Liver (tissue), 5 donors: ENCODE results near the gene PLP2. TPM values are rescaled to one million over a fixed set of nuclear protein-coding genes. Genes with fewer than 3 reads are reported as not detected.

Experiments used
- polyA plus RNA-seq, 2 donors: library from polyadenylated mRNA; stranded (reverse) in 1 of 2; unstranded in 1 of 2; fragments of 200-250 nt in 1 of 2; fragments of >200 nt in 1 of 2; fragmentation: Nextera tagmentation in 1 of 2; extraction: Ambion mirVana in 1 of 2; gene quantifications; one replicate each; pipeline versions ENCODE4 v1.2.1 to v1.2.3, GENCODE V29; 2013 to 2015
- small RNA-seq: library from RNA; depleted of rRNA; stranded (forward); fragments of <200 nt; gene quantifications from one replicate; pipeline ENCODE3, GENCODE V24; 2014
- total RNA-seq, 2 donors: library from RNA; depleted of rRNA; stranded (reverse); fragments of >200 nt; gene quantifications; one replicate each; pipeline ENCODE4 v1.2.3, GENCODE V29; 2014
- donor health status: healthy.
- donor health status: healthy.
- donor health status: healthy.

Gene PLP2
- total and polyA plus RNA-seq, 4 donors: 2.4 to 24.5 (median 14.7) TPM

Small RNA genes within 50 kb of the gene (small RNA-seq; reads per million reads assigned to genes)
- not detected for gene RN7SL262P

Other genes starting within 250 kb of the PLP2 start
- gene OTUD5, start 214.3 kb upstream of the PLP2 start, total RNA-seq: 10 to 100 TPM; 17.0 to 29.3 TPM
- 10 to 100 TPM in 1 of 2 donors, 1 to 10 TPM in 1; 9.3 to 18.8 TPM for gene OTUD5, start 214.3 kb upstream of the PLP2 start, polyA plus RNA-seq
- 1 to 10 TPM in 1 of 2 donors, under 1 TPM in 1; 0.28 to 1.1 TPM for gene KCND1, start 200.1 kb upstream of the PLP2 start, total RNA-seq
- under 1 TPM; 0.17 to 0.28 TPM for gene KCND1, start 200.1 kb upstream of the PLP2 start, polyA plus RNA-seq
- 10 to 100 TPM; 14.1 to 21.3 TPM for gene GRIPAP1, start 169.6 kb upstream of the PLP2 start, total RNA-seq
- gene GRIPAP1, start 169.6 kb upstream of the PLP2 start, polyA plus RNA-seq: 10 to 100 TPM; 15.4 to 17.3 TPM
- gene TFE3, start 128.5 kb upstream of the PLP2 start, total RNA-seq: 10 to 100 TPM in 1 of 2 donors, 1 to 10 TPM in 1; 9.5 to 17.1 TPM
- 10 to 100 TPM in 1 of 2 donors, 1 to 10 TPM in 1; 8.6 to 22.4 TPM for gene TFE3, start 128.5 kb upstream of the PLP2 start, polyA plus RNA-seq
- gene CCDC120, start 112.9 kb upstream of the PLP2 start, total RNA-seq: 1 to 10 TPM; 1.0 to 1.9 TPM
- 1 to 10 TPM; 1.3 to 3.4 TPM for gene CCDC120, start 112.9 kb upstream of the PLP2 start, polyA plus RNA-seq
- gene PRAF2, start 97.9 kb upstream of the PLP2 start, total RNA-seq: 1 to 10 TPM; 1.4 to 2.1 TPM
- 1 to 10 TPM; 5.7 to 8.2 TPM for gene PRAF2, start 97.9 kb upstream of the PLP2 start, polyA plus RNA-seq
- gene WDR45, start 92.0 kb upstream of the PLP2 start, total RNA-seq: 10 to 100 TPM; 28.0 to 47.9 TPM
- gene WDR45, start 92.0 kb upstream of the PLP2 start, polyA plus RNA-seq: 10 to 100 TPM; 51.2 to 60.7 TPM
- 10 to 100 TPM in 1 of 2 donors, 1 to 10 TPM in 1; 9.5 to 13.8 TPM for gene GPKOW, start 48.2 kb upstream of the PLP2 start, total RNA-seq
- gene GPKOW, start 48.2 kb upstream of the PLP2 start, polyA plus RNA-seq: 10 to 100 TPM in 1 of 2 donors, 1 to 10 TPM in 1; 7.7 to 12.0 TPM
- gene MAGIX, start 9.1 kb upstream of the PLP2 start, total RNA-seq: 1 to 10 TPM; 2.9 to 6.9 TPM
- 10 to 100 TPM in 1 of 2 donors, 1 to 10 TPM in 1; 8.8 to 10.8 TPM for gene MAGIX, start 9.1 kb upstream of the PLP2 start, polyA plus RNA-seq
- 1 to 10 TPM; 2.5 to 6.5 TPM for gene PRICKLE3, start 14.5 kb downstream of the PLP2 start, total RNA-seq
- gene PRICKLE3, start 14.5 kb downstream of the PLP2 start, polyA plus RNA-seq: 1 to 10 TPM; 2.1 to 3.3 TPM
- under 1 TPM; 0.61 to 0.67 TPM for gene SYP, start 28.3 kb downstream of the PLP2 start, total RNA-seq
- under 1 TPM; 0.30 to 0.33 TPM for gene SYP, start 28.3 kb downstream of the PLP2 start, polyA plus RNA-seq
- gene CACNA1F, start 61.4 kb downstream of the PLP2 start, total RNA-seq: not detected
- gene CACNA1F, start 61.4 kb downstream of the PLP2 start, polyA plus RNA-seq: under 1 TPM in 1 of 2 donors, not detected in 1; 0.03 TPM
- gene CCDC22, start 63.6 kb downstream of the PLP2 start, total RNA-seq: 1 to 10 TPM; 6.2 TPM
- 1 to 10 TPM; 4.2 to 7.8 TPM for gene CCDC22, start 63.6 kb downstream of the PLP2 start, polyA plus RNA-seq
- gene FOXP3, start 92.8 kb downstream of the PLP2 start, total RNA-seq: under 1 TPM; 0.05 to 0.08 TPM
- gene FOXP3, start 92.8 kb downstream of the PLP2 start, polyA plus RNA-seq: under 1 TPM; 0.29 to 0.65 TPM
- 1 to 10 TPM; 1.3 to 1.7 TPM for gene PPP1R3F, start 97.9 kb downstream of the PLP2 start, total RNA-seq
- 1 to 10 TPM in 1 of 2 donors, under 1 TPM in 1; 0.78 to 1.6 TPM for gene PPP1R3F, start 97.9 kb downstream of the PLP2 start, polyA plus RNA-seq
- gene GAGE10, start 131.7 kb downstream of the PLP2 start, total RNA-seq: not detected
- gene GAGE10, start 131.7 kb downstream of the PLP2 start, polyA plus RNA-seq: not detected
- not detected for gene GAGE12J, start 150.1 kb downstream of the PLP2 start, total RNA-seq
- not detected for gene GAGE12J, start 150.1 kb downstream of the PLP2 start, polyA plus RNA-seq
- gene GAGE13, start 159.7 kb downstream of the PLP2 start, total RNA-seq: not detected
- gene GAGE13, start 159.7 kb downstream of the PLP2 start, polyA plus RNA-seq: not detected